Gastroesophageal sphincter (tissue), 4 donors: ENCODE results near the gene COLEC12. TPM values are rescaled to one million over a fixed set of nuclear protein-coding genes. Genes with fewer than 3 reads are reported as not detected.
"Not testable (repeated sequence)": the region's sequence is repeated elsewhere in the genome, so short reads cannot be mapped to it uniquely, and the experiment has no call there.

Source experiments
- ATAC-seq: fragments of 150-250 bp; one replicate; pipeline ENCODE4 v1.9.1; 2016; ENCODE audit warnings: mild to moderate bottlenecking, moderate library complexity
- H3K27ac ChIP-seq, 4 donors: fragments of 200-600 bp; sonication (generic) in 3 of 4; 1 replicate in 3 of 4; 2 replicates in 1 of 4; pipeline ENCODE4 v1.5.1; 2016 to 2019
- H3K27me3 ChIP-seq: fragments of 200-600 bp; sonication (generic); one replicate; pipeline ENCODE4 v1.5.1; 2019
- H3K36me3 ChIP-seq, 2 donors: fragments of 200-600 bp; sonication (generic); one replicate each; pipeline ENCODE4 v1.5.1; 2019; ENCODE audit warnings: control low read depth in 1 of 2
- H3K4me1 ChIP-seq, 3 donors: fragments of 200-600 bp; sonication (generic); 1 replicate in 2 of 3; 2 replicates in 1 of 3; pipeline ENCODE4 v1.5.1; 2016 to 2019; ENCODE audit warnings: control low read depth in 2 of 3
- H3K4me3 ChIP-seq, 2 donors: fragments of 200-600 bp; sonication (generic); one replicate each; pipeline ENCODE4 v1.5.1; 2019; ENCODE audit warnings: mild to moderate bottlenecking in 1 of 2, moderate library complexity in 1 of 2
- H3K9me3 ChIP-seq, 3 donors: fragments of 200-600 bp; sonication (generic); one replicate each; pipeline ENCODE4 v1.5.1; 2017 to 2019; ENCODE audit warnings: control low read depth in 2 of 3
- EP300 ChIP-seq: sonication (generic); formaldehyde crosslinking; IDR thresholded peaks from one replicate; pipeline ENCODE4 v1.6.1; 2017; ENCODE audit warnings: antibody characterized with exemption, mild to moderate bottlenecking
- POLR2A ChIP-seq, 2 donors: fragments of 450-650 bp; IDR thresholded peaks; one replicate each; pipeline ENCODE4 v1.6.1; 2017; ENCODE audit warnings: antibody characterized with exemption in 2 of 2, mild to moderate bottlenecking in 2 of 2, moderate library complexity in 1 of 2
- POLR2AphosphoS5 ChIP-seq: sonication (generic); formaldehyde crosslinking; IDR thresholded peaks from one replicate; pipeline ENCODE4 v1.6.1; 2017; ENCODE audit warnings: antibody characterized with exemption
- WGBS, 2 donors: methylation state at CpG; one replicate each; pipeline ENCODE4 v1.1.5; 2018; ENCODE audit warnings: low coverage in 1 of 2; 5-methylcytosine and 5-hydroxymethylcytosine counted together
- total RNA-seq, 4 donors: library from RNA; depleted of rRNA; stranded (reverse); fragments of >200 nt; gene quantifications; one replicate each; pipeline ENCODE4 v1.1.0, GENCODE V29; 2016
- TF ChIP-seq, protein P1 (sequence below), 4 experiments: fragments of 200-600 bp in 2 of 4; fragments of 450-650 bp in 2 of 4; sonication (generic) in 1 of 4; IDR thresholded peaks; one replicate each; pipeline ENCODE4 v1.5.1; 2017 to 2019; ENCODE audit warnings: antibody characterized with exemption in 4 of 4, mild to moderate bottlenecking in 2 of 4, moderate library complexity in 2 of 4

The COLEC12 gene
- total RNA-seq, 4 donors from 2014 or later, result 21.2 to 40.1 (median 37.1) TPM

DNA sequence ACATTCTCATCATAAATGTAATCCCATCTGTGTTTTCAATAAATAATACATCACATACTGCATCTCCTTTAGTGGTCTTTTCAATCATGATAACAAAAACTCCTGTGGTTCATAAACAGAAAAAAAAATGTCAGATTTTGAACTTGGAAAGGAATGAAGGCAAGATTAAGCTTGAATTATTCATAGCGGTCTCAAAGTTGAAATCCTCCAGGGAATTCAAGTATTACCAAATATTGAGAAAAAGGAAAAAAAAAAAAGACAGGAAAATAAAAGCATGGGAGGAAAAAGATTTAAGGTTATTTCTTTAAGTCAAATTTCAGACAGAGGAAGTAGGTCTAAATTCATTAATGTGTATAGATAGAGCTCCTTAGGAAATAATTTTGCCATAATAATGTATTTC lies 92.1 kb downstream of the COLEC12 start:
- Histone ChIP-seq H3K27ac (no peak overlapping the region), H3K27me3 (no peaks in the 10 kb centered on the region), H3K36me3 (no peaks in the 10 kb centered on the region), H3K9me3 (peaks cover 0 to 3% (median 0%) of the 10 kb centered on the region in 3 donors), H3K4me3 (no peak overlapping the region), H3K4me1 (peaks cover 0 to 42% (median 4%) of the 10 kb centered on the region in 3 donors)
- ATAC-seq, result no peak
- TF ChIP-seq POLR2AphosphoS5, result no peak
- 44 to 71% methylated on average over 1 of the region's 1 CpG for WGBS, 2 donors

- WGBS, 2 donors, result 68 to 70% methylated on average over 3 to 4 of the region's 4 CpGs
- no peak for ATAC-seq
- peaks cover 0 to 3% (median 0%) of the 10 kb centered on the region in 3 donors for H3K9me3 ChIP-seq
- no peaks in the 10 kb centered on the region for H3K27me3 ChIP-seq
- H3K4me1 ChIP-seq, result peaks cover 0 to 42% (median 4%) of the 10 kb centered on the region in 3 donors
- H3K36me3 ChIP-seq, result no peaks in the 10 kb centered on the region
- no peak for TF ChIP-seq POLR2A (IDR thresholded peaks at IDR 0.05)
- no peak overlapping the region for H3K4me3 ChIP-seq
- no peak overlapping the region for H3K27ac ChIP-seq
These were observed 92.8 kb downstream of the COLEC12 start for GRCh38 chr18:407626-408224.

DNA sequence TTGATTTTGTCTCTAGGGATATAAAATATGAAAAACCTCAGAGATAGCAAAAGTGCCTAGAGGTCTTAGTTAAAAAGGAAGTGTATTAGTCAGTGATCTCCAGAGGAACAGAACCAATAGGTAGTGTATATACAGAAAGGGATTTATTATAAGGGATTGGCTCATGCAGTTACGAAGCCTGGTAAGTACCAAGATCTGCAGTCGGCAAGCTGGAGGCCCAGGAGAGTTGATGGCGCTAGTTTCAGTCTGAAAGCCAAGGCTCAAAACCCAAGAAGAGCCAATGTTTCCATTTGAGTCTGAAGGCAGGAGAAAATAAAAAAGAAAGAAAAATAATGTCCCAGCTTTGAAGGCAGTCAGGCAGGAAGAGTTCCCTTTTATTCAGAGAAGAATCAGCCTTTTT lies 93.3 kb downstream of the COLEC12 start:
- Histone ChIP-seq H3K27me3 (no peaks in the 10 kb centered on the region), H3K36me3 (no peaks in the 10 kb centered on the region), H3K4me1 (peaks cover 0 to 42% (median 4%) of the 10 kb centered on the region in 3 donors), H3K4me3 (no peak overlapping the region), H3K9me3 (peaks cover 0 to 3% (median 0%) of the 10 kb centered on the region in 3 donors), H3K27ac (no peak overlapping the region)
- 63 to 73% methylated on average over 3 of the region's 3 CpGs for WGBS, 2 donors
- no peak for ATAC-seq
- no peak for TF ChIP-seq POLR2AphosphoS5
- no peak for TF ChIP-seq EP300
- TF ChIP-seq, protein P1, sequence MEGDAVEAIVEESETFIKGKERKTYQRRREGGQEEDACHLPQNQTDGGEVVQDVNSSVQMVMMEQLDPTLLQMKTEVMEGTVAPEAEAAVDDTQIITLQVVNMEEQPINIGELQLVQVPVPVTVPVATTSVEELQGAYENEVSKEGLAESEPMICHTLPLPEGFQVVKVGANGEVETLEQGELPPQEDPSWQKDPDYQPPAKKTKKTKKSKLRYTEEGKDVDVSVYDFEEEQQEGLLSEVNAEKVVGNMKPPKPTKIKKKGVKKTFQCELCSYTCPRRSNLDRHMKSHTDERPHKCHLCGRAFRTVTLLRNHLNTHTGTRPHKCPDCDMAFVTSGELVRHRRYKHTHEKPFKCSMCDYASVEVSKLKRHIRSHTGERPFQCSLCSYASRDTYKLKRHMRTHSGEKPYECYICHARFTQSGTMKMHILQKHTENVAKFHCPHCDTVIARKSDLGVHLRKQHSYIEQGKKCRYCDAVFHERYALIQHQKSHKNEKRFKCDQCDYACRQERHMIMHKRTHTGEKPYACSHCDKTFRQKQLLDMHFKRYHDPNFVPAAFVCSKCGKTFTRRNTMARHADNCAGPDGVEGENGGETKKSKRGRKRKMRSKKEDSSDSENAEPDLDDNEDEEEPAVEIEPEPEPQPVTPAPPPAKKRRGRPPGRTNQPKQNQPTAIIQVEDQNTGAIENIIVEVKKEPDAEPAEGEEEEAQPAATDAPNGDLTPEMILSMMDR (IDR thresholded peaks at IDR 0.05), result no peak
- TF ChIP-seq POLR2A (IDR thresholded peaks at IDR 0.05), result no peak

DNA sequence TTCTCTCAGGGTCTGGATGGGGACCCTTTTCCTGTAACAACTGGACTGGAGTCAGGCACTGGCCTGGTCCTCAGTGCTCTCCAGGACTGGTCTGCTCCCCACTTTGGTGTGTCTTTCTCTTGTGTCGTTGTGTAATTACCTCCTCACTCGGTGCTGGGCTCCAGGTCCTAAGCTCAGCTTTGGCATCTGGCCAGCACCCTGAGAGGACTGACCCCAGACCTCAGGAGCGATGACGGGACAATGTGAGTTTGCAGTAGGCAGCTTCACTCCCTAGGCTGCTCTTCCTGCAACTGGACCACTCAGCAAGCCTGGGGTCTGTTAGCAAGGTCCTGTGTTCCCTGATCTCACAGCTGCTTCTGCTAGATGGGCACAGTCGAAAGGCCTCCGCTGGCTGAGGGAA lies 93.8 kb downstream of the COLEC12 start:
- peak overlapping the region in 1 of 4 donors; percentile 22 for H3K27ac ChIP-seq
- peaks cover 0 to 3% (median 0%) of the 10 kb centered on the region in 3 donors for H3K9me3 ChIP-seq
- WGBS, 2 donors, result 100% methylated on average over 1 of the region's 6 CpGs; no CpG with 5 or more reads in 1 of the 2 donors
- H3K27me3 ChIP-seq, result no peaks in the 10 kb centered on the region
- peaks cover 0 to 42% (median 4%) of the 10 kb centered on the region in 3 donors for H3K4me1 ChIP-seq
- no peak for ATAC-seq
- TF ChIP-seq EP300, result no peak
- TF ChIP-seq, protein P1 (IDR thresholded peaks at IDR 0.05), result no peak
- no peak for TF ChIP-seq POLR2A (IDR thresholded peaks at IDR 0.05)
- no peak for TF ChIP-seq POLR2AphosphoS5
- H3K36me3 ChIP-seq, result no peaks in the 10 kb centered on the region
- no peak overlapping the region for H3K4me3 ChIP-seq

- H3K9me3 ChIP-seq, H3K27ac ChIP-seq, H3K36me3 ChIP-seq, ATAC-seq, H3K4me3 ChIP-seq, H3K27me3 ChIP-seq: not testable (repeated sequence)
- H3K4me1 ChIP-seq, result peaks cover 0 to 42% (median 4%) of the 10 kb centered on the region in 3 donors
- WGBS, 2 donors, result 80 to 90% methylated on average over 3 of the region's 4 CpGs
These were observed 95.5 kb downstream of the COLEC12 start for GRCh38 chr18:405006-405405.

GRCh38 chr18:404061-404636 lies 96.4 kb downstream of the COLEC12 start:
- H3K4me1 ChIP-seq, result peaks cover 4 to 41% (median 4%) of the 10 kb centered on the region in 3 donors
- no peak overlapping the region for H3K4me3 ChIP-seq
- 79 to 82% methylated on average over 8 of the region's 8 CpGs for WGBS, 2 donors
- H3K9me3 ChIP-seq, result peaks cover 0 to 3% (median 0%) of the 10 kb centered on the region in 3 donors
- H3K27ac ChIP-seq, result no peak overlapping the region
- TF ChIP-seq POLR2AphosphoS5, result no peak
- TF ChIP-seq POLR2A (IDR thresholded peaks at IDR 0.05), result no peak
- no peak for TF ChIP-seq EP300
- TF ChIP-seq, protein P1 (IDR thresholded peaks at IDR 0.05), result no peak
- H3K36me3 ChIP-seq, result no peaks in the 10 kb centered on the region
- H3K27me3 ChIP-seq, result no peaks in the 10 kb centered on the region
- no peak for ATAC-seq
